Suprapubic skin (tissue), 4 donors: ENCODE results near the gene RHOG. TPM values are rescaled to one million over a fixed set of nuclear protein-coding genes. Genes with fewer than 3 reads are reported as not detected.

ENCODE experiments used
- DNase-seq, 2 donors: peaks; one replicate each; pipeline ENCODE4 v3.0.0-alpha.2; 2019; ENCODE audit warnings: low spot score in 2 of 2
- H3K27ac ChIP-seq: fragments of 200-600 bp; sonication (generic); one replicate; pipeline ENCODE4 v1.5.1; 2019
- H3K27me3 ChIP-seq: fragments of 200-600 bp; sonication (generic); one replicate; pipeline ENCODE4 v1.5.1; 2019
- H3K36me3 ChIP-seq: fragments of 200-600 bp; sonication (generic); one replicate; pipeline ENCODE4 v1.5.1; 2019
- H3K4me1 ChIP-seq: fragments of 200-600 bp; sonication (generic); one replicate; pipeline ENCODE4 v1.5.1; 2019
- H3K4me3 ChIP-seq: fragments of 200-600 bp; sonication (generic); one replicate; pipeline ENCODE4 v1.5.1; 2019; ENCODE audit warnings: mild to moderate bottlenecking
- H3K9me3 ChIP-seq: fragments of 200-600 bp; sonication (generic); one replicate; pipeline ENCODE4 v1.5.1; 2019
- EP300 ChIP-seq: sonication (generic); formaldehyde crosslinking; IDR thresholded peaks from one replicate; pipeline ENCODE4 v1.6.1; 2017; ENCODE audit warnings: antibody characterized with exemption
- POLR2A ChIP-seq, 2 donors: fragments of 450-650 bp; IDR thresholded peaks; one replicate each; pipeline ENCODE4 v1.6.1; 2017; ENCODE audit warnings: antibody characterized with exemption in 2 of 2, mild to moderate bottlenecking in 2 of 2, moderate library complexity in 2 of 2
- POLR2AphosphoS5 ChIP-seq, 3 donors: sonication (generic); formaldehyde crosslinking; IDR thresholded peaks; one replicate each; pipeline ENCODE4 v1.6.1; 2017; ENCODE audit warnings: antibody characterized with exemption in 3 of 3
- WGBS: methylation state at CpG from one replicate; pipeline ENCODE4 v1.1.5; 2018; 5-methylcytosine and 5-hydroxymethylcytosine counted together
- total RNA-seq, 4 donors: library from RNA; depleted of rRNA; stranded (reverse); fragments of >200 nt; gene quantifications; one replicate each; pipeline ENCODE4 v1.1.0, GENCODE V29; 2016
- TF ChIP-seq, protein P1 (sequence below), 2 donors: fragments of 200-600 bp in 1 of 2; fragments of 450-650 bp in 1 of 2; sonication (generic) in 1 of 2; IDR thresholded peaks; one replicate each; pipeline ENCODE4 v1.5.1; 2016 to 2019; ENCODE audit warnings: antibody characterized with exemption in 2 of 2, mild to moderate bottlenecking in 1 of 2, moderate library complexity in 1 of 2

The RHOG gene
- total RNA-seq, 4 donors from 2014 or later: 36.6 to 47.3 (median 39.3) TPM

GRCh38 chr11:3838504-3838903 is 2.3 kb downstream of the RHOG start:
- no peak for DNase-seq
- H3K4me1 ChIP-seq: peaks cover 72% of the 10 kb centered on the region
- H3K27ac ChIP-seq: no peak overlapping the region
- TF ChIP-seq EP300: no peak
- TF ChIP-seq, protein P1, sequence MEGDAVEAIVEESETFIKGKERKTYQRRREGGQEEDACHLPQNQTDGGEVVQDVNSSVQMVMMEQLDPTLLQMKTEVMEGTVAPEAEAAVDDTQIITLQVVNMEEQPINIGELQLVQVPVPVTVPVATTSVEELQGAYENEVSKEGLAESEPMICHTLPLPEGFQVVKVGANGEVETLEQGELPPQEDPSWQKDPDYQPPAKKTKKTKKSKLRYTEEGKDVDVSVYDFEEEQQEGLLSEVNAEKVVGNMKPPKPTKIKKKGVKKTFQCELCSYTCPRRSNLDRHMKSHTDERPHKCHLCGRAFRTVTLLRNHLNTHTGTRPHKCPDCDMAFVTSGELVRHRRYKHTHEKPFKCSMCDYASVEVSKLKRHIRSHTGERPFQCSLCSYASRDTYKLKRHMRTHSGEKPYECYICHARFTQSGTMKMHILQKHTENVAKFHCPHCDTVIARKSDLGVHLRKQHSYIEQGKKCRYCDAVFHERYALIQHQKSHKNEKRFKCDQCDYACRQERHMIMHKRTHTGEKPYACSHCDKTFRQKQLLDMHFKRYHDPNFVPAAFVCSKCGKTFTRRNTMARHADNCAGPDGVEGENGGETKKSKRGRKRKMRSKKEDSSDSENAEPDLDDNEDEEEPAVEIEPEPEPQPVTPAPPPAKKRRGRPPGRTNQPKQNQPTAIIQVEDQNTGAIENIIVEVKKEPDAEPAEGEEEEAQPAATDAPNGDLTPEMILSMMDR (IDR thresholded peaks at IDR 0.05): no peak
- no peak for TF ChIP-seq POLR2AphosphoS5 (IDR thresholded peaks at IDR 0.05)
- TF ChIP-seq POLR2A (IDR thresholded peaks at IDR 0.05): no peak
- no peaks in the 10 kb centered on the region for H3K9me3 ChIP-seq
- peaks cover 4% of the 10 kb centered on the region for H3K36me3 ChIP-seq
- WGBS: 71% methylated on average over 2 of the region's 2 CpGs
- H3K27me3 ChIP-seq: no peaks in the 10 kb centered on the region
- H3K4me3 ChIP-seq: peak overlapping the region; percentile 94

DNA sequence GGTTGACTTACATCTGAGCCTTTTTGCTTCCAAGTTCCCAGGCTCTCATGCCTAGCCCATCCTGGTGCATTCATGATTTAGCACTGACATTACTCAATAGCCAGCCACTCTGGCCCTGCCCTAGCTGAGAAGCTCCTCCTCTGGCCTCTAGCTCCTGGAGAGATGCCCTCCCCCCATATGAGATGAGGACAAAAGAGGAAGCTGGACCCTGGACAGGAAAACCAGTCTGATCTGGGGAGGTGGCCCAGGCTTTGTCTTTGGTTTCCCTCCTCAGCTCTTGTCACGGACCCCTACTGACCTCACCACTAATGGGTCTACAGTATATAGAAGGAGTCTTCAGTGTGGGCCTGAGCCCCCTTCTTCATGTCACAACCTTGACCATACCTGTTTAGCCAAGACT is 3.0 kb downstream of the RHOG start:
- peak in 1 of 2 donors; percentile 78 for DNase-seq
- Histone ChIP-seq H3K36me3 (peaks cover 4% of the 10 kb centered on the region), H3K4me1 (peaks cover 79% of the 10 kb centered on the region), H3K27ac (peak overlapping the region; percentile 14), H3K4me3 (peak overlapping the region; percentile 8), H3K27me3 (no peaks in the 10 kb centered on the region), H3K9me3 (no peaks in the 10 kb centered on the region)
- TF ChIP-seq POLR2AphosphoS5 (IDR thresholded peaks at IDR 0.05) (no peak), POLR2A (IDR thresholded peaks at IDR 0.05) (no peak), EP300 (no peak)
- TF ChIP-seq, protein P1 (IDR thresholded peaks at IDR 0.05): no peak
- WGBS: 71% methylated on average over 1 of the region's 1 CpG

DNA sequence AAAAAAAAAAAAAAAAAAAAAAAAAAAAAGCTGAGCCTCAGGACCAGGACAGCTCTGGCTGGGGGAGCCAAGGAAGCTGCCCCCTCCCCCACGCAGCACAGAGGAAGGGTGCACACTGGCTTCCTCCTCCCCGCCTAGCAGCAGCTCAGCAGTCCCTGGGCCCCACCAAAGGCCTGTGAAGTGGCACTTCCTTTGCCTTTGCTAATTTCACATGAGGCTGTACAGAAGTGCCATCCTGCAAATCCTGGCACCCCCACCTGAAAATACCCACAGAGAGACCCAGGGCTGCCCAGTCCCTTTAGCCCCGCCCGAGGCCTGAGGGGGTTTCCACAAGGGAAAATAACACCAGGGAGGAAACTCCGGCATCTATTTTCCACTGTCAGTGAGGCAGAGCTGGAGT is 3.9 kb downstream of the RHOG start:
- 81% methylated on average over 4 of the region's 5 CpGs for WGBS
- Histone ChIP-seq H3K27me3 (no peaks in the 10 kb centered on the region), H3K4me3 (peak overlapping the region; percentile 8), H3K36me3 (peaks cover 4% of the 10 kb centered on the region), H3K27ac (no peak overlapping the region), H3K9me3 (no peaks in the 10 kb centered on the region), H3K4me1 (peaks cover 86% of the 10 kb centered on the region)
- TF ChIP-seq, protein P1 (IDR thresholded peaks at IDR 0.05): no peak
- no peak for DNase-seq

DNA sequence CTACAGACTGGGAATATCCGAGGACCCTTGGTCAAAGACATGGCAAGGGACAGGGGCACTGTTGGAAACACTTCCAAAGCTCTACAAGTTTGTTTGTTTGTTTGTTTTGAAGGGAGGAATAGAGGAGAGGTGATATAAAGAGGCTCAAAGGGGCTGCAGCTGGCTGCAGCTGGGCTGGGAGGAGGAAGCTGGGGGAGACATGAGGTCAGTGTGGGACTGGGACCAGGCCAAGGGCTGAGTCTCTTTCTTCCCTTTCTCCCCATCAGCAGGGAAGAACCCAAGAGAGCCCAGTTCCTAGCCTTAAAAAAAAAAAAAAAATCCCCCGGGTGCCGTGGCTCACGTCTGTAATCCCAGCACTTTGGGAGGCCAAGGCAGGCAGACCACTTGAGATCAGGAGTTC is 5.0 kb downstream of the RHOG start:
- no peak for DNase-seq
- Histone ChIP-seq H3K36me3 (peaks cover 4% of the 10 kb centered on the region), H3K9me3 (no peaks in the 10 kb centered on the region), H3K4me1 (peaks cover 85% of the 10 kb centered on the region), H3K27me3 (no peaks in the 10 kb centered on the region), H3K27ac (no peak overlapping the region), H3K4me3 (no peak overlapping the region)
- TF ChIP-seq EP300: no peak
- TF ChIP-seq POLR2A (IDR thresholded peaks at IDR 0.05): no peak
- TF ChIP-seq, protein P1 (IDR thresholded peaks at IDR 0.05): no peak
- no peak for TF ChIP-seq POLR2AphosphoS5 (IDR thresholded peaks at IDR 0.05)
- WGBS: 80% methylated on average over 4 of the region's 4 CpGs

GRCh38 chr11:3834664-3835461 is 5.9 kb downstream of the RHOG start:
- H3K4me1 ChIP-seq: peaks cover 79% of the 10 kb centered on the region
- TF ChIP-seq, protein P1 (IDR thresholded peaks at IDR 0.05): no peak
- no peak for TF ChIP-seq POLR2A (IDR thresholded peaks at IDR 0.05)
- no peak for TF ChIP-seq EP300
- no peak for TF ChIP-seq POLR2AphosphoS5 (IDR thresholded peaks at IDR 0.05)
- no peak overlapping the region for H3K27ac ChIP-seq
- peaks cover 7% of the 10 kb centered on the region for H3K36me3 ChIP-seq
- peak in 1 of 2 donors; percentile 80 for DNase-seq
- no peaks in the 10 kb centered on the region for H3K27me3 ChIP-seq
- no peak overlapping the region for H3K4me3 ChIP-seq
- no peaks in the 10 kb centered on the region for H3K9me3 ChIP-seq
- WGBS: 79% methylated on average over 7 of the region's 7 CpGs
